ENCODE results near the gene FHL3. TPM values are rescaled to one million over a fixed set of nuclear protein-coding genes. Genes with fewer than 3 reads are reported as not detected.

FHL3 gene
- total and polyA plus RNA-seq, 2 of the 8 experiments (the other 6 are each of a cell fraction or from before 2014, with no cell fraction given) = 14.3 to 35.6 TPM

- Histone ChIP-seq H4K5ac (ENCODE audit: insufficient read length, low read depth, low read length) (no peak overlapping the region), H2BK5ac (ENCODE audit: low read depth, low read length) (no peak overlapping the region), H3K9me3 (ENCODE audit: insufficient read depth in 2 of 2, low read depth in 1 of 2, low read length in 1 of 2) (no peaks in the 10 kb centered on the region), H4K91ac (replicated peaks; ENCODE audit: insufficient read length, low read length) (no peak overlapping the region), H2BK20ac (ENCODE audit: low read length) (no peak overlapping the region; the same call in 1 of the 2 replicates), H3K18ac (ENCODE audit: extremely low read depth, low read length) (no peak overlapping the region), H3K79me1 (ENCODE audit: low read depth, low read length) (peaks cover 6% of the 10 kb centered on the region), H3K56ac (replicated peaks; ENCODE audit: insufficient read length, low read depth, low read length) (no peak overlapping the region), H3K23ac (ENCODE audit: insufficient read length) (no peak overlapping the region), H3K79me2 (ENCODE audit: control insufficient read depth in 1 of 2, insufficient read depth in 2 of 2, low read length in 2 of 2) (peaks cover 0 to 6% of the 10 kb centered on the region in 2 experiments; a peak in 1 of 4 replicates), H2BK120ac (replicated peaks; ENCODE audit: low read depth, low read length) (no peak overlapping the region), H4K8ac (ENCODE audit: extremely low read depth, insufficient read depth, low read length) (no peak overlapping the region), H2AK5ac (ENCODE audit: low read depth, low read length) (no peak overlapping the region), H3K4me2 (ENCODE audit: insufficient read depth in 1 of 2, low read depth in 2 of 2, low read length in 2 of 2) (peak overlapping the region; percentile 33 to 39; a peak in 2 of 4 replicates), H3K23me2 (ENCODE audit: low read depth, low read length) (peaks cover 4% of the 10 kb centered on the region; the same call in 1 of the 2 replicates), H3K14ac (ENCODE audit: insufficient read length) (no peak overlapping the region), H4K20me1 (replicated peaks in 1 of 2; ENCODE audit: control insufficient read depth in 1 of 2, insufficient read depth in 2 of 2, low read length in 2 of 2) (peaks cover 4% of the 10 kb centered on the region in 2 experiments), H3K4me3 (ENCODE audit: extremely low read depth in 1 of 4, insufficient read depth in 2 of 4, low read depth in 3 of 4, low read length in 4 of 4) (no peak overlapping the region), H2AFZ (ENCODE audit: low read length) (no peak overlapping the region), H3K27me3 (replicated peaks in 1 of 4; ENCODE audit: control insufficient read depth in 3 of 4, extremely low read depth in 1 of 4, insufficient read depth in 3 of 4, low read length in 3 of 4) (peaks cover 0 to 12% (median 8%) of the 10 kb centered on the region in 4 experiments; a peak in 5 of 7 replicates), H3K36me3 (ENCODE audit: control insufficient read depth in 2 of 4, insufficient read depth in 4 of 4, low read length in 3 of 4) (no peaks in the 10 kb centered on the region), H3K9ac (replicated peaks in 1 of 4; ENCODE audit: extremely low read depth in 1 of 4, low read depth in 3 of 4, low read length in 3 of 4) (no peak overlapping the region), H2BK12ac (ENCODE audit: low read depth, low read length) (no peak overlapping the region), H2BK15ac (ENCODE audit: low read length) (no peak overlapping the region), H3K27ac (ENCODE audit: low read depth, low read length) (no peak overlapping the region), H3K4ac (replicated peaks; ENCODE audit: insufficient read length, low read depth, low read length) (no peak overlapping the region), H3K4me1 (replicated peaks in 1 of 4; ENCODE audit: control insufficient read depth in 3 of 4, insufficient read depth in 4 of 4, low read length in 3 of 4) (peaks cover 2 to 14% (median 8%) of the 10 kb centered on the region in 4 experiments)
- ChIA-PET POLR2A (ENCODE audit: partially characterized antibody) (interaction anchor here (0.6 to 1.9 kb wide), 11 partner anchors 10 to 380 kb away, joined by 3 to 5 read pairs (median 3); no protein-coding TSS in a partner anchor), CTCF (ENCODE audit: partially characterized antibody) (interaction anchor here (0.5 to 18.0 kb wide), 13 partner anchors 9 to 474 kb away, joined by 3 to 212 read pairs (median 3); no protein-coding TSS in a partner anchor)
- DNase-seq (ENCODE audit: low read depth in 1 of 2, low spot score in 2 of 2) (peak in 1 of 2 experiments; percentile 68), FAIRE-seq (peak; percentile 92)
- TF ChIP-seq TAF7 (optimal IDR thresholded peaks at IDR 0.05; ENCODE audit: borderline replicate concordance, low read depth, low read length) = no peak
- TF ChIP-seq POU5F1 (IDR thresholded peaks at IDR 0.05; ENCODE audit: low read depth, low read length) = peak; percentile 80
- WGBS, 2 experiments (ENCODE audit: extremely low coverage in 1 of 2, insufficient coverage in 1 of 2, insufficient read length in 1 of 2, insufficient replicate concordance in 2 of 2, low coverage in 1 of 2, low lambda C conversion rate in 2 of 2, missing lambda C conversion rate in 1 of 2) = 63% methylated on average over 3 of the region's 3 CpGs; no CpG with 5 or more reads in 1 of the 2 experiments
These were observed 47.6 kb upstream of the FHL3 start for GRCh38 chr1:38052750-38053415.
